NCI-H187 treated with DMSO at 0.1 percent for 48 hours (cell line): ENCODE data around the gene PRRC2B.
"Not testable (repeated sequence)": the region's sequence is repeated elsewhere in the genome, so short reads cannot be mapped to it uniquely, and the experiment has no call there.

Experiments used
- DNase-seq: peaks from one replicate; lab custom pipeline; 2025; lab: John Stamatoyannopoulos, UW

The PRRC2B gene

DNA sequence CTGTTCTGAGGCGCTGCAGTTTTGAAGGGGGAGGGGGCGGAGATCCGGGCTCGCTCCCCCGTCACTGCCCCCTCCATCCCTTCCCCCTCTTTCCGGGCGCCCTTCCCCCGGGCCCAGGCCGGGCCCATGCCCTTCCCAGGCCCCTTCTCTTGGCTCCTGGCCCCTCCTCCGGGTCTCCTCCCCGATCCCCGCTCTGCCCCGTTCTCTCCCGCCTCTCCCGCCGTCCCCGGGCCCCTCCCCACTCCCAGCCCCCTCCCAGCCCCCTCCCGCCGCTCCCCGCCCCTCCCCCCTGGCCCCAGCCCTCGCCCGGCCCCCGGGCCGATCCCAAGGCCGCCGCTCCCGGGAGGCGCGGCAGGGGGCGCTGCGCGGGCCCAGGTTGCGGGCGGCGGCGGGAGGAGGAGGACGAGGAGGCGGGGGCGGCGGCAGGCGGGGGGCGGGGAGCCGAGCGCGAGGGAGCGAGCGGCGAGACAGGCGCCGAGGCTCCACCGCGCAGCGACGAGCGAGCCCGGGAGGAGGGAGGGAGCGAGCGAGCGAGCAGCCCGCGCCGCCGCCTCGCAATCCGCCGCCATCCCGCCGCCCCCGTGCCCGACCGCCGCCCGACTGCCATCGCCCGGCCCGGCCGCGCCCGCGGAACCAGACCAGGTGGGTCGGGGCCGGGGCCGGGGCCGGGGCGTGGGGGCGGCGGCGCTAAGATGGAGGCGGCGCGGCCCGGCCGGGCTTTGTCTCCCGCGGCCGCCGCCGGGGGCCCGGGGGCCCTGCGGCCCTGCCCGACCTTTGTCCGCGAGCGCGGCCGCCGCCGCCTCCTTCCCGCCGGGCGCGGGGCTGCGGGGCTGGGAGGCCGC lies at the start of gene PRRC2B:
Gene PRRC2B, plus strand, starts transcription at position 465 of the 842 bp plus-strand sequence. CDS start 36,059 bp downstream, outside the sequence.
- no peak for DNase-seq

DNA sequence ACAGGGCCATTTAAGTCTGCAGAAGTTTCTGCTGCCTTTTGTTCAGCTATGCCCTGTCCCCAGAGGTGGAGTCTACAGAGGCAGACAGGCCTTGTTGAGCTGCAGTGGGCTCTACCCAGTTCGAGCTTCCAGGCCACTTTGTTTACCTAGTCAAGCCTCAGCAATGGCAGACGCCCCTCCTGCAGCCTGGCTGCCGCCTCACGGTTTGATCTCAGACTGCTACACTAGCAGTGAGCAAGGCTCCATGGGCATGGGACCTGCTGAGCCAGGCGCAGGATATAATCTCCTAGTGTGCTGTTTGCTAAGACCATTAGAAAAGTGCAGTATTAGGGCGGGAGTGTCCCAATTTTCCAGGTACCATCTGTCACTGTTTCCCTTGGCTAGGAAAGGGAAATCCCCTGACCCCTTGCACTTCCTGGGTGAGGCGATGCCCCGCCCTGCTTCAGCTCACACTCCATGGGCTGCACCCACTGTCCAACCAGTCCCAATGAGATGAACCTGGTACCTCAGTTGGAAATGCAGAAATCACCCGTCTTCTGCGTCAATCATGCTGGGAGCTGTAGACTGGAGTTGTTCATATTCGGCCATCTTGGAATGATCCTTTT lies 48.9 kb upstream of the PRRC2B start:
- DNase-seq: not testable (repeated sequence)

DNA sequence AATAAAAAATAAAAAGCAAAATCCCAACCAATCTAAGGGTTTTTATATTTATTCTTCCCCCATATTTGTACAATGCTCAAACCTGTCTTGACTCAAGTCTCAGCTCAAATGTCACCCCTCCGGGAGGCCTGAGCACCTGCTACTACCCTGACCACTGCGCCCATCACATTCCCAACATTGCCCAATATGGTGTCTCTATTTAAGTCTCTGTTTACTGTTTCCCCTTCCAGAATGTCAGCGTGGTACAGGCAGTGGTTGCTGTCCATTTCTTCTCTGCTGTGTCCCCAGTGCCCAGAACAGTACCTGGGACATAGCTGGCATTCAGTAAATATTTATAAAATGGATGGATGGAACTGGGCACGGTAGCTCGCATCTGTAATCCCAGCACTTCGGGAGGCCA lies 47.3 kb upstream of the PRRC2B start:
- no peak for DNase-seq

DNA sequence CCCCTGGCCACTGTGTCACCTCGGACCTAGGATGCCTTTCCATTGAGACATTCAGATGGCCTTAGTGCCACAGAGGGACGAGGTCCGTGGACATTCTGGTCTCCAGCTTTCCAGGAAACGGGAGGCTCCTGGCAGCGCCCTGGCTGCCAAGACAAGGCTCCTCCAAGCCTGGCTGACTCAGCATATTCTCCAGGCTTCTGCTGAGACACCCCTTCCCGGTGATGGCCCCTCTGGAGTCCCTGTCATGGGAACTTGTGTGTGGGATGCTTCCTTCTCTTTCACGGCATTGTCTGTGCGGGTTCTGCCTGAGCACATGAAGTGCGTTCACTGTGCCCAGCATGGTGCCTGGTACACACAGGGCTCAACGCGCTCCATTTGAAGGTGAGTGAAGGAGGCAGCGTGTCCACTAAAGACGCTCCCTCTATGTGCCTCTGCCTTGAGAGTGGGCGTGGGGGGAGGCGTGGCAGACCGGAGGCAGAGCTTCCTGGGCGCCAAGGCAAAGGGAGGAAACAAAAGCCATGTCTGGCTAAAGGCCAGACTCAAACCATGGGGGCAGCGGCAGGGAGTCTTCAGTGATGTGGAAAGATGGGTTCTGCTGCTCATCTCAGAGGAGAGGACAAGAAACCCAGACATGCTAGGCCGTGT lies 46.4 kb upstream of the PRRC2B start:
- DNase-seq: no peak

GRCh38 chr9:131348631-131349521 lies 45.0 kb upstream of the PRRC2B start:
- no peak for DNase-seq

GRCh38 chr9:131349522-131349880 lies 44.4 kb upstream of the PRRC2B start:
- DNase-seq: no peak

DNA sequence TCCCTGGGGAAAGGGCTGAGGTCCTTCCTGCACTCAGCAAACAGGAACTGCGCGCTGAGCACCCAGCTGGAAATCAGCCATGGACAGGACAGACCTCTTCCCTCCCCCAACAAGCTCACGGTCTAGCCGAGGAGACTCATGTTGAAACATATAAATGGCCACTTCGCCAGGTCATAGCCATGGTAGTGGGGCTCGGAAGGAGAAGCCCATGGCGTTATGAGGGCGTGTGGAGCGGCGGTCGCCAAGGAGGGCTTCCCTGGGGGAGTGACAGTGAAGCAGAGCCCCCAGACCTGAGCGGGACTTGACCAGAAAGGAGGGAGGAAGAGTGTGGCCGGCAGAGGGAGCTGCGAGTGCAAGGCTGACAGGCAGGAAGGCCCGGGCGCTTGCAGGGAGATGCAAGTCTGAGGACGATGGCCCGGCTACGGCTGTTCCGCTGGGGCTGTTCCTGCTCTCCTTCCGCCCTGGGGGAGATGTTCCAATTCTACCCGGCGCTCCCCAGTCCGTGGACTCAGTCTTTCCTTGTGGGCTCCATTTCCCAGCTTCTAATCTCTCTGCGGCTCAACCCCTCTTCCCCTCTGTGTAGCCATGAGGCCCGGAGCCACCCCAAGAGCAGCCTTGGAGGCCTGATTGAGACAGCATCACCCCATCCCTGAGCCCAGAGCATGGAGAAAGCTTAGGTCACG lies 43.9 kb upstream of the PRRC2B start:
- peak; percentile 13 for DNase-seq

DNA sequence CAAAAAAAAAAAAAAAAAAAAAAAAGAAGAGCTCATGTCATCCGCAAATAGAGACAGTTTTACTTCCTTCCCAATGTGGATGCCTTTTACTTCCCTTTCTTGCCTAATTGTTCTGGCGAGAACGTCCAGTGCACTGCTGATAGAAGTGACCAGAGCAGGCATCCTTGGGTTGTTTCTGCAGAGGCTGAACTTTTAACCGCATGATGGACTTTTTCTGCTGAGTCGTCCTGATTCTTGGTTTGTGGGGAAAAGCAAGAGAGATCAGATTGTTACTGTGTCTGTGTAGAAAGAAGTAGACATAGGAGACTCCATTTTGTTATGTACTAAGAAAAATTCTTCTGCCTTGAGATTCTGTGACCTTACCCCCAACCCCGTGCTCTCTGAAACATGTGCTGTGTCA lies 37.4 kb upstream of the PRRC2B start:
- DNase-seq: not testable (repeated sequence)

- no peak for DNase-seq
Observed at GRCh38 chr9:131358556-131358955, 35.3 kb upstream of the PRRC2B start.

- DNase-seq: no peak
Observed at GRCh38 chr9:131361202-131361833, 32.6 kb upstream of the PRRC2B start.

GRCh38 chr9:131365546-131365945 lies 28.3 kb upstream of the PRRC2B start:
- no peak for DNase-seq

DNA sequence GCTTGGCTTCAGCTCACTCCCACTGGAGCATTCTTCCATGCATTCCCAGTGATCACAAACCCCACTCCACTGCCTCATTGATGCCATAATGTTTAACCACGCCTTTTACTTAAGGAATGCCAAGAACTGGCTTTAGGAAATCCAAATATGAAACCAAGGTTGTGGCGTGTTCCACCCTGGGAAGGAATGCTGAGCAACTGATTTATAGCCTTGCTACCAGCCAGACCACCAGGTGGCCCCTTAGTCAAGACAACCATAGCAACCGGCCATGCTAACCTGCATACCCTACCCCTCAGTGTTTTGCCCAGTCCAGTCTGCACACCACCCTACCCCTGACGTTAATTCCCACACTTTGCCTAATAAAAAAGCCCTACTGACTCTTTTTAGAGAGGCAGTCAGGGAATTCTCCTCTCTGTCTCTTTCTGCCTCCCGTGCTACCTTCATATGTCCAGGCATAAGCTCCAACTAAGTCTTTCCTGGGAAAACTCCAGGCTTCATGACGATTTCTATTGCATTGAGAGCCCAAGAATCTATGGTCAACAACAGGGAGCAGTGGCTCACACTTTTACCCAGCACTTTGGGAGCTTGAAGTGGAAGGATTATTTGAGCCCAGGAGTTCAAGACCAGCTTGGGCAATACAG lies 27.0 kb upstream of the PRRC2B start:
- DNase-seq: no peak

DNA sequence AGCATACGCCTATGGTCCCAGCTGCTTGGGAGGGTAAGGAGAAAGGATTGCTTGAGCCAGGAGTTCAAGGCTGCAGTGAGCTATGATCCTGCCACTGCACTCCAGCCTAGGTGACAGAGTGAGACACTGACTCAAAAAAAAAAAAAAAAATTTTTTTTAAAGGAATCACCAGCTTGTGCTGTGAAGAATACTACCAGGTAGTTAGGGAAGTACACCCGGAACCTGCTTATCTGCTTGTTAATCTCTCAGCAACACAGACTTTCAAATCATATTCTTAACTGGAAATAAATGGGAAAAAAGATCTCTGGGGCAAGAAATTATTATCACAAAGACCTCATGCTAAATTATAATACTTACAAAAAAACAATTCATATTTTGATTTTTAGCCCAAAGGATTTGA lies 26.4 kb upstream of the PRRC2B start:
- DNase-seq: no peak

DNA sequence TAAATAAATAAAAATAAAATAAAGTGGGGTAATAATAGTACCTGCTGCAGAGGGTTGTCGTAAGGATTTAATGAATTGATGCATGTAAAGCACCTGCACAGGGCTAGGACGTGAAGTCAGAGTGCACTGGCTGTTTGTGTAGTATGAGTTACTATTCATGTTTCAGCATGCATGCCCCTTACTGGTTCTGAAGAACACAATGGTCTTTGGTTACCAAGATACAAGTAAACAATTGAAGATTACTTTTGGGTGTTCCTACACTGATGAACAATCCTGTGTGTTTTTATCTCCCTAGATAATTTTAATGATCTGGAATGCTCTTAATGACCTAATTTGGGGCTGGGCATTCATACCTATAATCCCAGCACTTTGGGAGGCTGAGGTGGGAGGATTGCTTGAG lies 23.2 kb upstream of the PRRC2B start:
- DNase-seq: no peak

DNA sequence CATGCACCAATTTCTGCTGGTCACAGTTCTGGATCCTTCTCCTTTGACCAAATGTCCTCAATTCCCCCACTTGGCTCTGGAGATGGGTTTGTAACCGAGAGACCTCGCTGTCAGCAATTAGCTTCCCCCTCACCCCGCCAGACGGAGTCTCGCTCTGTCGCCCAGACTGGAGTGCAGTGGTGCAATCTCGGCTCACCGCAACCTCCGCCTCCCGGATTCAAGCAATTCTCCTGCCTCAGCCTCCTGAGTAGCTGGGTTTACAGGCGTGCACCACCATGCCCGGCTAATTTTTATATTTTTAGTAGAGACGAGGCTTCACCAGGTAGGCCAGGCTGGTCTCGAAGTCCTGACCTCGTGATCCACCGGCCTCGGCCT lies 21.3 kb upstream of the PRRC2B start:
- not testable (repeated sequence) for DNase-seq

GRCh38 chr9:131374638-131375037 lies 19.2 kb upstream of the PRRC2B start:
- not testable (repeated sequence) for DNase-seq

- DNase-seq: no peak
Observed at GRCh38 chr9:131379056-131379455, 14.8 kb upstream of the PRRC2B start.

- DNase-seq: peak; percentile 68
Observed at GRCh38 chr9:131382850-131383729, 10.8 kb upstream of the PRRC2B start.

DNA sequence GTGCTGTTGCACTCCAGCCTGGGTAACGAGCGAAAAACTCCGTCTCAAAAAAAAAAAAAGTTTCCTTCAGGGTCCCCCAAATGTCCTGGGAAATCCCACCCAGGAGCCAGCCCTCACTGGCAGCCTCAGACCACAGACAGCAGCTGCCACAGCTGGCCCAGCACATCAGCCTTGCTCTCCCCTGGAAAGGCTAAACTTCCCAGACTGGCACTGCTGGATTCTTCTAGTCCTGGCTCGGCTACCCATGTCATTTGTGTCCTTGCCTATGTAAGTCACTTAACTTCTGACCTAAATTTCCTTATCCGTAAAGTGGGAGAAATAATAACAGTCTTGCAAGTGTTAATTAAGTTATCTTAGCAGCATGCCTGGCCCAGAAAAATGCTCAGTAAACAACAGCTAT lies 8.6 kb upstream of the PRRC2B start:
- DNase-seq: no peak

DNA sequence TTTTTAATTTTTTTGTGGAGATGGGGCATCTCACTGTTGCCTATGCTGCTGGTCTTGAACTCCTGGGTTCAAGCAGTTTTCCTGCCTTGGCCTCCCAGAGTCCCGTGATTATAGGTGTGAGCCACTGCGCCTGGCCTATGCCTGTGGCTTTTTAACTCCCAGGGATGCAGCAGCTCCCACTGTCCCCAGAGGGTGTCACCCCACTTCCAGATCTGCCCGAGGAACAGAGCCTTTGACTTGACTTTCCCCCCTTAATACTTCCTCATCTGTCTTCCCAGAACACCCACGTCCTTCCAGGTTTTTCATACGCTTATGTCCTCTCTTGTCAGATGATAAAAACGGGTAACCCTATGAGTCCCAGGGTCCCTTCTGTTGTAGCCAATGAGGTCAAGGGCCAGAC lies 7.6 kb upstream of the PRRC2B start:
- DNase-seq: no peak
